Heart right ventricle (tissue), 16 donors: ENCODE data around the gene CNTROB. TPM values are rescaled to one million over a fixed set of nuclear protein-coding genes. Genes with fewer than 3 reads are reported as not detected.

Experiments used
- ATAC-seq, 8 donors: fragments of 200-7000 bp; cut with Tn5 transposase; one replicate each; pipeline ENCODE4 v1.9.1; 2020; ENCODE audit warnings: mild to moderate bottlenecking in 8 of 8, moderate library complexity in 8 of 8, moderate number of reproducible peaks in 1 of 8
- DNase-seq, 2 donors: peaks; one replicate each; pipeline ENCODE4 v3.0.0-alpha.2; 2020
- H3K27ac ChIP-seq, 10 donors: fragments of 200-600 bp; sonication (generic) in 2 of 10; one replicate each; pipeline versions ENCODE4 v1.5.0 to v1.8.0; 2020 to 2022; ENCODE audit warnings: mild to moderate bottlenecking in 3 of 10
- H3K27me3 ChIP-seq, 7 donors: fragments of 200-600 bp; one replicate each; pipeline ENCODE4 v1.8.0; 2021 to 2022; ENCODE audit warnings: mild to moderate bottlenecking in 2 of 7
- H3K36me3 ChIP-seq, 9 donors: fragments of 200-600 bp; sonication (generic) in 1 of 9; one replicate each; pipeline versions ENCODE4 v1.5.0 to v1.8.0; 2020 to 2022; ENCODE audit warnings: mild to moderate bottlenecking in 2 of 9
- H3K4me1 ChIP-seq, 9 donors: fragments of 200-600 bp; sonication (generic) in 1 of 9; one replicate each; pipeline versions ENCODE4 v1.5.0 to v1.8.0; 2020 to 2022; ENCODE audit warnings: mild to moderate bottlenecking in 4 of 9
- H3K4me3 ChIP-seq, 10 donors: fragments of 200-600 bp; sonication (generic) in 2 of 10; one replicate each; pipeline versions ENCODE4 v1.5.0 to v1.8.0; 2020 to 2022; ENCODE audit warnings: mild to moderate bottlenecking in 7 of 10, moderate library complexity in 2 of 10
- H3K9me3 ChIP-seq, 11 donors: fragments of 200-600 bp in 10 of 11; sonication (generic) in 2 of 11; one replicate each; pipeline versions ENCODE4 v1.5.0 to v1.8.0; 2013 to 2022; ENCODE audit warnings: mild to moderate bottlenecking in 2 of 11, control low read depth in 1 of 11, moderate library complexity in 1 of 11
- CTCF ChIP-seq, 9 donors: fragments of 200-600 bp; sonication (generic) in 2 of 9; IDR thresholded peaks; one replicate each; pipeline versions ENCODE4 v1.5.0 to v1.8.0; 2021 to 2022; ENCODE audit warnings: antibody characterized with exemption in 9 of 9, mild to moderate bottlenecking in 5 of 9, moderate library complexity in 1 of 9
- WGBS, 2 donors: extraction: QIAGEN DNeasy Blood & Tissue Kit; methylation state at CpG; one replicate each; pipeline ENCODE4 v1.1.7; 2013; ENCODE audit warnings: inconsistent platforms in 1 of 2; 5-methylcytosine and 5-hydroxymethylcytosine counted together
- intact Hi-C, 10 donors: fragments of 100-400 bp; cut with DNase I; formaldehyde crosslinking; loops; one replicate each; pipeline versions ENCODE4 v1.11.1 to v1.14.2; 2022
- polyA plus RNA-seq, 2 donors: library from polyadenylated mRNA; stranded (reverse); fragments of 200-250 nt; gene quantifications; one replicate each; pipeline ENCODE4 v1.2.3, GENCODE V29; 2013
- total RNA-seq, 10 donors: library from RNA; stranded (reverse); fragmentation: NEBNext Ultra II Directional in 3 of 10; extraction: Animal tissue kit (Norgen Biotek cat#: 25700) in 3 of 10; gene quantifications; one replicate each; pipeline versions ENCODE4 v1.2.1 to v1.2.4, GENCODE V29; 2021 to 2023
- donor health status: Arrhythmogenic right ventricular cardiomyopathy.
- donor health status: ischemic (EF 13 %, LVEDD 7.1; RV severe dilation, severe dysfunction).
- donor health status: healthy with polysubstance abuse.
- donor health status: DM: no; HTN: yes; CAD: no.
- donor health status: DM: no; HTN: no; CAD: no.
- donor health status: ischemic (EF 25% LVEDD 6.9; RV normal size, moderate dysfunction).
- donor health status: ischemic (EF 25% LVEDD 5.7; RV mildly dilated, moderate dysfunction).
- donor health status: healthy.
- donor health status: DM: yes; HTN: yes; CAD: no.
- donor health status: Ischemic cardiomyopathy.
- donor health status: ischemic (EF 35%, LVEDD 5.7; RV mildly dilated, moderate dysfunction).
- donor health status: nonischemic (EF 11% LVEDD 7.7; RV severe dilation, severe dysfunction).
- donor health status: DM: yes; HTN: yes; CAD: no.
- donor health status: PGD.
- donor health status: ischemic (EF 29% LVEDD 5.4; RV normal size, mild dysfunction).
- donor health status: nonischemic (EF 23%, LVEDD 6.1; RV moderate dilation, normal function).

CNTROB gene
- total and polyA plus RNA-seq, 12 donors, result 7.8 to 19.8 (median 11.1) TPM

GRCh38 chr17:7930841-7931631, 970 bp upstream of the CNTROB start:
- Histone ChIP-seq H3K4me1 (peaks cover 2 to 36% (median 22%) of the 10 kb centered on the region in 9 donors), H3K9me3 (no peaks in the 10 kb centered on the region), H3K4me3 (peak overlapping the region; percentile 46 to 94 (median 77)), H3K36me3 (peaks cover 0 to 33% (median 2%) of the 10 kb centered on the region in 9 donors), H3K27me3 (no peaks in the 10 kb centered on the region), H3K27ac (peak overlapping the region in 9 of 10 donors; percentile 49 to 92 (median 79))
- intact Hi-C loops, result loop anchor here in 1 of 10 donors (5.0 kb wide), 1 partner anchor 44 kb away; the partner anchor contains the start of gene CHD3
- DNase-seq (no peak), ATAC-seq (no peak)
- 44% methylated on average over 20 of the region's 20 CpGs for WGBS, 2 donors
- no peak for TF ChIP-seq CTCF (IDR thresholded peaks at IDR 0.05)

GRCh38 chr17:7932483-7932891, 481 bp downstream of the CNTROB start:
- Histone ChIP-seq H3K27ac (peak overlapping the region in 9 of 10 donors; percentile 49 to 92 (median 79)), H3K4me1 (peaks cover 2 to 36% (median 22%) of the 10 kb centered on the region in 9 donors), H3K4me3 (peak overlapping the region; percentile 46 to 94 (median 77)), H3K9me3 (no peaks in the 10 kb centered on the region), H3K36me3 (peaks cover 0 to 48% (median 4%) of the 10 kb centered on the region in 9 donors), H3K27me3 (no peaks in the 10 kb centered on the region)
- peak; percentile 5 to 58 (median 38) for ATAC-seq
- intact Hi-C loops, result loop anchor here in 1 of 10 donors (5.0 kb wide), 1 partner anchor 45 kb away; the partner anchor contains the start of gene CHD3
- WGBS, 2 donors, result 0% methylated on average over 17 of the region's 17 CpGs
- no peak for DNase-seq
- TF ChIP-seq CTCF (IDR thresholded peaks at IDR 0.05), result no peak

- 12 to 15% methylated on average over 16 of the region's 16 CpGs for WGBS, 2 donors
- peaks cover 0 to 53% (median 4%) of the 10 kb centered on the region in 9 donors for H3K36me3 ChIP-seq
- H3K4me3 ChIP-seq, result peak overlapping the region; percentile 46 to 94 (median 77)
- no peaks in the 10 kb centered on the region for H3K9me3 ChIP-seq
- H3K27ac ChIP-seq, result peak overlapping the region in 7 of 10 donors; percentile 49 to 92 (median 79)
- ATAC-seq (peak in 2 of 8 donors; percentile 4 to 19), DNase-seq (no peak)
- peaks cover 2 to 36% (median 22%) of the 10 kb centered on the region in 9 donors for H3K4me1 ChIP-seq
- H3K27me3 ChIP-seq, result no peaks in the 10 kb centered on the region
- TF ChIP-seq CTCF (IDR thresholded peaks at IDR 0.05), result peak in 1 of 9 donors; percentile 15
- intact Hi-C loops, result loop anchor here in 1 of 10 donors (5.0 kb wide), 1 partner anchor 46 kb away; the partner anchor contains the start of gene CHD3
Measured at GRCh38 chr17:7932949-7933348, 943 bp downstream of the CNTROB start.

- ATAC-seq (no peak), DNase-seq (no peak)
- Histone ChIP-seq H3K4me1 (peaks cover 2 to 32% (median 20%) of the 10 kb centered on the region in 9 donors), H3K36me3 (peaks cover 0 to 66% (median 4%) of the 10 kb centered on the region in 9 donors), H3K9me3 (no peaks in the 10 kb centered on the region), H3K27ac (no peak overlapping the region), H3K4me3 (no peak overlapping the region), H3K27me3 (no peaks in the 10 kb centered on the region)
- TF ChIP-seq CTCF (IDR thresholded peaks at IDR 0.05), result no peak
- intact Hi-C loops, result no loop called here
Measured at GRCh38 chr17:7935859-7936258, 3.9 kb downstream of the CNTROB start.
